ENCODE results near the gene STAT1. TPM values are rescaled to one million over a fixed set of nuclear protein-coding genes. Genes with fewer than 3 reads are reported as not detected.

Gene STAT1
- total and polyA plus RNA-seq, 9 of the 15 experiments (the other 6 are each of a cell fraction or from before 2014, with no cell fraction given): 8.7 to 34.4 (median 26.8) TPM

GRCh38 chr2:190987938-190988337 lies 26.0 kb downstream of the STAT1 start:
- WGBS (ENCODE audit: insufficient coverage, low coverage, missing lambda C conversion rate): 91% methylated on average over 5 of the region's 5 CpGs
- TF ChIP-seq GATA2 (CRISPR knock-in tag; IDR thresholded peaks at IDR 0.05): no peak
- TF ChIP-seq RBM14 (IDR thresholded peaks at IDR 0.05; ENCODE audit: borderline replicate concordance, insufficient read depth, low read depth, low read length): no peak
- no peak for TF ChIP-seq ZBTB33 (CRISPR knock-in tag; IDR thresholded peaks at IDR 0.05)
- no peak for TF ChIP-seq ZNF639 (CRISPR knock-in tag; conservative IDR thresholded peaks at IDR 0.05 in 1 of 2, IDR thresholded peaks at IDR 0.05 in 1 of 2)
- TF ChIP-seq GTF2F1 (IDR thresholded peaks at IDR 0.05; ENCODE audit: low read depth, low read length): no peak
- TF ChIP-seq PPARD (CRISPR knock-in tag; IDR thresholded peaks at IDR 0.05): no peak
- no peak for TF ChIP-seq FOXM1 (IDR thresholded peaks at IDR 0.05; ENCODE audit: low read depth)
- no peak for TF ChIP-seq FOXM1 (CRISPR knock-in tag; IDR thresholded peaks at IDR 0.05; ENCODE audit: low read depth)
- TF ChIP-seq COPS2 (conservative IDR thresholded peaks at IDR 0.05): no peak
- TF ChIP-seq BDP1 (IDR thresholded peaks at IDR 0.05; ENCODE audit: insufficient read depth, insufficient read length): no peak
- TF ChIP-seq NELFE (IDR thresholded peaks at IDR 0.05; ENCODE audit: insufficient read depth, insufficient read length): no peak
- no peak for TF ChIP-seq ZNF184 (CRISPR knock-in tag; IDR thresholded peaks at IDR 0.05)
- TF ChIP-seq SREBF1 (IDR thresholded peaks at IDR 0.05; ENCODE audit: borderline replicate concordance, low read depth, low read length): no peak

More at GRCh38 chr2:190987938-190988337, 26.0 kb downstream of the STAT1 start:
- H3K4me1 ChIP-seq (replicated peaks in 1 of 2; ENCODE audit: control insufficient read depth in 2 of 2, insufficient read depth in 2 of 2, low read length in 2 of 2): no peaks in the 10 kb centered on the region
- no TSS peak for BruUV-seq (replicated peaks)
- no peak overlapping the region for H3K9ac ChIP-seq (ENCODE audit: insufficient read depth in 1 of 2, low read depth in 2 of 2, low read length in 2 of 2)
- H3K27ac ChIP-seq (ENCODE audit: extremely low read depth, low read depth, low read length): no peak overlapping the region
- ChIA-PET POLR2A (interaction anchor here (0.8 kb wide), 1 partner anchor 26 kb away, joined by 3 read pairs; the partner anchor contains the start of gene STAT1), CTCF (ENCODE audit: low intra/inter-chr PET ratio) (interaction anchor here (0.6 kb wide), 1 partner anchor 262 kb away, joined by 3 read pairs; no protein-coding TSS in a partner anchor)
- no peaks in the 10 kb centered on the region for H3K79me2 ChIP-seq (ENCODE audit: control insufficient read depth, insufficient read depth, low read length)
- in situ Hi-C loops (cut with MboI) (no loop called here), intact Hi-C loops (cut with micrococcal nuclease) (no loop called here)
- DNase-seq (ENCODE audit: extremely low read depth in 1 of 4, low spot score in 3 of 4) (no peak), FAIRE-seq (no peak), ATAC-seq (no peak)
- H2AFZ ChIP-seq (ENCODE audit: low read depth, low read length): no peak overlapping the region
- no peaks in the 10 kb centered on the region for H3K9me3 ChIP-seq (replicated peaks; ENCODE audit: control insufficient read depth, insufficient read depth, low read depth, low read length)
- peaks cover 89% of the 10 kb centered on the region; the same call in 2 of the 3 replicates for H3K36me3 ChIP-seq (ENCODE audit: control insufficient read depth, insufficient read depth, low read length)
- H4K20me1 ChIP-seq (replicated peaks; ENCODE audit: control insufficient read depth, insufficient read depth, low read length): no peaks in the 10 kb centered on the region
- no peaks in the 10 kb centered on the region for H3K9me1 ChIP-seq (ENCODE audit: control insufficient read depth, insufficient read depth, low read length)
- no peak overlapping the region for H3K4me2 ChIP-seq (ENCODE audit: insufficient read depth, low read length)
- no peaks in the 10 kb centered on the region for H3K27me3 ChIP-seq (ENCODE audit: control insufficient read depth in 2 of 2, insufficient read depth in 2 of 2, low read length in 2 of 2)
- H3K4me3 ChIP-seq: no peak overlapping the region

Measured in K562 (cell line).